PC-9 (cell line): ENCODE results near the gene NTNG1. TPM values are rescaled to one million over a fixed set of nuclear protein-coding genes. Genes with fewer than 3 reads are reported as not detected.

Experiments
- BruUV-seq: library from RNA; stranded (reverse); fragments of 400-500 nt; replicated peaks from 2 replicates; lab custom pipeline; 2021; lab: Mats Ljungman, UMichigan
- CTCF ChIA-PET: fragments of 300-600 bp; sonication (Branson Sonifier 250); formaldehyde crosslinking; loops from one replicate; lab custom pipeline; 2022; ENCODE audit warnings: antibody characterized with exemption; lab: Charles Lee
- POLR2A ChIA-PET: fragments of 300-600 bp; sonication (Branson Sonifier 250); formaldehyde crosslinking; loops from one replicate; lab custom pipeline; 2022; ENCODE audit warnings: antibody characterized with exemption; ENCODE audit not compliant: unreplicated experiment; lab: Charles Lee
- DNase-seq, 2 experiments: peaks; one replicate each; pipeline versions ENCODE4 v3.0.0 to v3.0.0-alpha.2; 2015 to 2022; ENCODE audit warnings: mixed read lengths in 1 of 2
- H2AFZ ChIP-seq: fragments of 200-600 bp; sonication (generic); 2 replicates; pipeline ENCODE4 v1.8.1; 2017; ENCODE audit warnings: antibody characterized with exemption
- H3F3A ChIP-seq: fragments of 200-600 bp; sonication (generic); 2 replicates; pipeline ENCODE4 v1.8.1; 2017; ENCODE audit warnings: antibody characterized with exemption, mild to moderate bottlenecking, low read depth; ENCODE audit not compliant: insufficient read depth
- H3K27ac ChIP-seq: fragments of 200-600 bp; sonication (generic); 2 replicates; pipeline ENCODE4 v1.6.1; 2016; ENCODE audit warnings: mixed run types
- H3K27me3 ChIP-seq: fragments of 200-600 bp; sonication (generic); 2 replicates; pipeline ENCODE4 v1.6.1; 2016; ENCODE audit warnings: low read depth, mixed run types; ENCODE audit not compliant: insufficient read depth
- H3K36me3 ChIP-seq: fragments of 200-600 bp; sonication (generic); 2 replicates; pipeline ENCODE4 v1.6.1; 2016; ENCODE audit warnings: low read depth, mixed run types
- H3K4me1 ChIP-seq: fragments of 200-600 bp; sonication (generic); replicated peaks from 2 replicates; pipeline ENCODE4 v1.6.1; 2016; ENCODE audit warnings: mixed run types; ENCODE audit not compliant: insufficient read depth
- H3K4me2 ChIP-seq: fragments of 200-600 bp; sonication (generic); 2 replicates; pipeline ENCODE4 v1.6.1; 2017; ENCODE audit warnings: mixed run types
- H3K4me3 ChIP-seq: fragments of 200-600 bp; sonication (generic); 2 replicates; pipeline ENCODE4 v1.6.1; 2016; ENCODE audit warnings: mixed run types
- H3K79me2 ChIP-seq: fragments of 200-600 bp; sonication (generic); 2 replicates; pipeline ENCODE4 v1.6.1; 2017; ENCODE audit warnings: low read depth, mixed run types
- H3K9me2 ChIP-seq: fragments of 200-600 bp; sonication (generic); 2 replicates; pipeline ENCODE4 v1.8.1; 2017; ENCODE audit warnings: mild to moderate bottlenecking; ENCODE audit not compliant: insufficient read depth
- H3K9me3 ChIP-seq: fragments of 200-600 bp; sonication (generic); 2 replicates; pipeline ENCODE4 v1.8.1; 2016; ENCODE audit warnings: low read depth; ENCODE audit not compliant: insufficient read depth
- H4K20me1 ChIP-seq: fragments of 200-600 bp; sonication (generic); 2 replicates; pipeline ENCODE4 v1.8.1; 2017; ENCODE audit not compliant: insufficient read depth
- CTCF ChIP-seq: fragments of 200-600 bp; sonication (generic); conservative IDR thresholded peaks from 2 replicates; pipeline ENCODE4 v1.6.1; 2017; ENCODE audit warnings: mixed run types, antibody characterized with exemption, mild to moderate bottlenecking, moderate library complexity
- EZH2 ChIP-seq: fragments of 200-600 bp; sonication (generic); IDR thresholded peaks from 2 replicates; pipeline ENCODE4 v1.8.0; 2017; ENCODE audit warnings: antibody characterized with exemption, low read depth
- intact Hi-C: fragments of 100-400 bp; cut with micrococcal nuclease; formaldehyde crosslinking; loops from one replicate; pipeline ENCODE4 v1.10.0; 2022; ENCODE audit not compliant: unreplicated experiment
- total RNA-seq: library from RNA; stranded (reverse); gene quantifications from 2 replicates; pipeline ENCODE4 v1.2.3, GENCODE V29; 2021

NTNG1 gene
- total RNA-seq, 1 experiment from 2014 or later: not detected

DNA sequence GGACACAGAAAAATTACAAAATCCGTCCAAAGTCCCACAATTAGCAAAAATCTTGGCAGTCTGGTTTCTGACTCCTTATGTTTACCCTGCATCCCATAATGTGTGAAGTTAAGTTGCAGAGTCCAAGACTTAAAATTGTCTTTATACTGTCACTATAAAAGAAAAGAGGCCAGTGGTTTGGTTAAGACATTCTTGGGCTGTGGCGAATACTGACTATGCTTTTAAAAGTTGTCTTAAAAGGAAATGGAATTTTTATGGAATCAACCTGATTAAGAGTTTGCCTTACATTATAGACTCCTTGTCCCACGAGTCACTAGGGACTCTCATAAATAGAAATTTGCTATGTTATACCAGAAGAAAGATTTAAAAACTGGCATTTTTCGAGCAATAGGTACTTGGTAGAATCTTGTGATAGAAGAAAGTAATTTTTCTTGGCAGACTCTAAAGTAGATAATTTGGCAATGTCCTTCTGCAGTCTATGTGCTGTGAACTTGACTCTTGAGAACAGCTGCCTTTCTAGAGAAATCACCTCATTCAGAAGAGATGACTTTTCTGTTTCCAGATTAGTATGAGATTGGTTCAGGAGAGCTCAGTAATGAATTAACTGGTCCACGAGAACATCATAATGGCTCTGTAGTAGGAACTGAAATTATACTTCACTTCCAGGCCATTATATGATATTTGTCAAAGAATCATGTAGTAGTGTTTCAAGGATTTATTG, 31.8 kb downstream of the NTNG1 start:
- Histone ChIP-seq H3K4me3 (no peak overlapping the region), H3K79me2 (no peaks in the 10 kb centered on the region), H3K36me3 (no peaks in the 10 kb centered on the region), H2AFZ (no peak overlapping the region), H3K4me2 (no peak overlapping the region), H3F3A (no peaks in the 10 kb centered on the region), H4K20me1 (no peaks in the 10 kb centered on the region), H3K9me3 (no peaks in the 10 kb centered on the region), H3K9me2 (no peaks in the 10 kb centered on the region), H3K4me1 (no peaks in the 10 kb centered on the region), H3K27ac (no peak overlapping the region), H3K27me3 (no peaks in the 10 kb centered on the region)
- intact Hi-C loops: no loop called here
- no TSS peak for BruUV-seq
- ChIA-PET CTCF (no interaction called here), POLR2A (no interaction called here)
- no peak for TF ChIP-seq EZH2
- TF ChIP-seq CTCF: no peak
- no peak for DNase-seq

- Histone ChIP-seq H3K79me2 (no peaks in the 10 kb centered on the region), H3K27ac (no peak overlapping the region), H3K4me1 (no peaks in the 10 kb centered on the region), H2AFZ (no peak overlapping the region), H3K9me3 (no peaks in the 10 kb centered on the region), H3K4me2 (no peak overlapping the region), H3K4me3 (no peak overlapping the region), H3F3A (no peaks in the 10 kb centered on the region), H3K27me3 (no peaks in the 10 kb centered on the region), H3K36me3 (no peaks in the 10 kb centered on the region), H4K20me1 (no peaks in the 10 kb centered on the region), H3K9me2 (no peaks in the 10 kb centered on the region)
- no TSS peak for BruUV-seq
- ChIA-PET CTCF (no interaction called here), POLR2A (no interaction called here)
- intact Hi-C loops: no loop called here
- TF ChIP-seq EZH2 (no peak), CTCF (no peak)
- DNase-seq: no peak
These were observed 34.5 kb downstream of the NTNG1 start for GRCh38 chr1:107175102-107175909.

- no peak for DNase-seq
- Histone ChIP-seq H3K79me2 (no peaks in the 10 kb centered on the region), H4K20me1 (no peaks in the 10 kb centered on the region), H3K9me3 (no peaks in the 10 kb centered on the region), H3K27me3 (no peaks in the 10 kb centered on the region), H3K4me1 (no peaks in the 10 kb centered on the region), H3F3A (no peaks in the 10 kb centered on the region), H3K9me2 (no peaks in the 10 kb centered on the region), H3K4me3 (no peak overlapping the region), H3K27ac (no peak overlapping the region), H3K4me2 (no peak overlapping the region), H2AFZ (no peak overlapping the region), H3K36me3 (no peaks in the 10 kb centered on the region)
- no TSS peak for BruUV-seq
- ChIA-PET POLR2A (no interaction called here), CTCF (no interaction called here)
- TF ChIP-seq EZH2 (no peak), CTCF (no peak)
- intact Hi-C loops: no loop called here
These were observed 40.6 kb downstream of the NTNG1 start for GRCh38 chr1:107181253-107181969.
